B cell (primary cell): ENCODE results near the gene LRRC8B. TPM values are rescaled to one million over a fixed set of nuclear protein-coding genes. Genes with fewer than 3 reads are reported as not detected.

ENCODE experiments used
- ATAC-seq: fragments of 200-7000 bp; cut with Tn5 transposase; one replicate; pipeline ENCODE4 v1.10.0; 2021; ENCODE audit warnings: low read depth, mild to moderate bottlenecking, moderate number of reproducible peaks, moderate library complexity
- CTCF ChIA-PET: fragments of 350-600 bp; sonication (Branson Sonifier 250); formaldehyde crosslinking; loops from one replicate; lab custom pipeline; 2021; ENCODE audit warnings: antibody characterized with exemption, inconsistent platforms; lab: Charles Lee
- POLR2A ChIA-PET: fragments of 350-600 bp; sonication (Branson Sonifier 250); formaldehyde crosslinking; loops from one replicate; lab custom pipeline; 2021; ENCODE audit warnings: antibody characterized with exemption; lab: Charles Lee
- DNase-seq: peaks from one replicate; pipeline ENCODE4 v3.0.0; 2013
- H2AFZ ChIP-seq: 2 replicates; pipeline ENCODE4 v1.6.1; 2012; ENCODE audit warnings: mild to moderate bottlenecking, low read depth, low read length; ENCODE audit not compliant: insufficient read depth, poor library complexity, severe bottlenecking
- H3K27ac ChIP-seq, 2 donors: 1 replicate in 1 of 2; 2 replicates in 1 of 2; pipeline ENCODE4 v1.5.1; 2012 to 2013; ENCODE audit warnings: low read length in 2 of 2, mild to moderate bottlenecking in 2 of 2, moderate library complexity in 1 of 2
- H3K27me3 ChIP-seq, 4 experiments: fragments of 200-600 bp in 1 of 4; sonication (generic) in 1 of 4; replicated peaks in 1 of 4; 1 replicate in 2 of 4; 2 replicates in 2 of 4; pipeline versions ENCODE4 v1.6.1 to v1.7.0; 2013 to 2016; ENCODE audit warnings: low read length in 3 of 4, mild to moderate bottlenecking in 2 of 4, mixed read lengths in 1 of 4, moderate library complexity in 1 of 4; ENCODE audit not compliant: insufficient read depth in 4 of 4, control insufficient read depth in 3 of 4; ENCODE audit errors: control extremely low read depth in 1 of 4
- H3K36me3 ChIP-seq, 2 experiments: replicated peaks in 1 of 2; 1 replicate in 1 of 2; 2 replicates in 1 of 2; pipeline versions ENCODE4 v1.6.1 to v1.7.1; 2013; ENCODE audit warnings: low read length in 1 of 2; ENCODE audit not compliant: insufficient read depth in 2 of 2, control insufficient read depth in 1 of 2; ENCODE audit errors: control extremely low read depth in 1 of 2, extremely low read depth in 1 of 2
- H3K4me1 ChIP-seq, 2 donors: fragments of 200-600 bp in 1 of 2; sonication (generic) in 1 of 2; 1 replicate in 1 of 2; 2 replicates in 1 of 2; pipeline versions ENCODE4 v1.5.1 to v1.6.1; 2013 to 2017; ENCODE audit warnings: low read length in 2 of 2; ENCODE audit not compliant: control insufficient read depth in 2 of 2, insufficient read depth in 2 of 2
- H3K4me2 ChIP-seq: replicated peaks from 2 replicates; pipeline ENCODE3; 2012; ENCODE audit warnings: mild to moderate bottlenecking, low read depth, low read length; ENCODE audit not compliant: poor library complexity, severe bottlenecking
- H3K4me3 ChIP-seq, 5 experiments: fragments of 200-600 bp in 1 of 5; sonication (generic) in 1 of 5; 1 replicate in 3 of 5; 2 replicates in 2 of 5; pipeline versions ENCODE4 v1.5.1 to v1.7.0; 2011 to 2016; ENCODE audit warnings: low read length in 4 of 5, mild to moderate bottlenecking in 4 of 5, low read depth in 2 of 5, control low read depth in 1 of 5, moderate library complexity in 1 of 5; ENCODE audit not compliant: insufficient read depth in 1 of 5; ENCODE audit errors: control extremely low read depth in 1 of 5, extremely low read depth in 1 of 5
- H3K79me2 ChIP-seq: fragments of 200-600 bp; sonication (generic); one replicate; pipeline ENCODE4 v1.6.0; 2016; ENCODE audit warnings: low read length; ENCODE audit not compliant: control insufficient read depth, insufficient read depth
- H3K9ac ChIP-seq: fragments of 200-600 bp; sonication (generic); 2 replicates; pipeline ENCODE4 v1.6.1; 2017; ENCODE audit warnings: mild to moderate bottlenecking, low read length, moderate library complexity
- H3K9me3 ChIP-seq, 3 donors: one replicate each; pipeline versions ENCODE4 v1.6.1 to v1.7.1; 2013; ENCODE audit warnings: low read length in 2 of 3; ENCODE audit not compliant: control insufficient read depth in 2 of 3, insufficient read depth in 1 of 3; ENCODE audit errors: control extremely low read depth in 1 of 3
- H4K20me1 ChIP-seq: 2 replicates; pipeline ENCODE4 v1.6.0; 2012; ENCODE audit warnings: mild to moderate bottlenecking, low read length; ENCODE audit not compliant: insufficient read depth, control insufficient read depth, poor library complexity, severe bottlenecking
- H3K27ac Mint-ChIP-seq: one replicate; pipeline ENCODE4 v1.8.0; 2021; ENCODE audit warnings: mixed read lengths
- H3K27me3 Mint-ChIP-seq: one replicate; pipeline ENCODE4 v1.8.0; 2021; ENCODE audit warnings: mixed read lengths
- H3K4me1 Mint-ChIP-seq: one replicate; pipeline ENCODE4 v1.8.0; 2021; ENCODE audit warnings: mixed read lengths
- H3K4me3 Mint-ChIP-seq: one replicate; pipeline ENCODE4 v1.8.0; 2021; ENCODE audit warnings: mixed read lengths
- H3K9me3 Mint-ChIP-seq: one replicate; pipeline ENCODE4 v1.8.0; 2022; ENCODE audit warnings: mixed read lengths; ENCODE audit not compliant: insufficient read depth
- EZH2 ChIP-seq: IDR thresholded peaks from 2 replicates; pipeline ENCODE4 v1.6.1; 2012; ENCODE audit warnings: borderline replicate concordance, low read depth, mild to moderate bottlenecking, moderate library complexity, low read length; ENCODE audit not compliant: insufficient read depth, poor library complexity, severe bottlenecking
- WGBS: methylation state at CpG from one replicate; pipeline ENCODE4 v1.1.5; 2013; ENCODE audit warnings: missing lambda C conversion rate; ENCODE audit not compliant: insufficient coverage; 5-methylcytosine and 5-hydroxymethylcytosine counted together
- intact Hi-C: fragments of 100-400 bp; cut with micrococcal nuclease; formaldehyde crosslinking; loops from one replicate; pipeline ENCODE4 v1.10.0; 2022
- polyA plus RNA-seq: library from polyadenylated mRNA; depleted of rRNA; stranded (reverse); fragments of >200 nt; gene quantifications from 2 replicates; pipeline ENCODE4 v1.2.3, GENCODE V29; 2012
- total RNA-seq, 2 donors: library from RNA; stranded (reverse); fragments of 120-200 nt in 1 of 2; gene quantifications; 1 replicate in 1 of 2; 2 replicates in 1 of 2; pipeline versions ENCODE4 v1.2.3 to v1.2.4, GENCODE V29; 2013 to 2022
- TF ChIP-seq, protein P1 (sequence below): fragments of 200-600 bp; IDR thresholded peaks from one replicate; pipeline ENCODE4 v1.8.0; 2022; ENCODE audit warnings: antibody characterized with exemption, mild to moderate bottlenecking

Gene LRRC8B
- total and polyA plus RNA-seq, 2 donors (not counting 1 experiment from before 2014, with no cell fraction given) = 2.2 to 9.9 TPM

DNA sequence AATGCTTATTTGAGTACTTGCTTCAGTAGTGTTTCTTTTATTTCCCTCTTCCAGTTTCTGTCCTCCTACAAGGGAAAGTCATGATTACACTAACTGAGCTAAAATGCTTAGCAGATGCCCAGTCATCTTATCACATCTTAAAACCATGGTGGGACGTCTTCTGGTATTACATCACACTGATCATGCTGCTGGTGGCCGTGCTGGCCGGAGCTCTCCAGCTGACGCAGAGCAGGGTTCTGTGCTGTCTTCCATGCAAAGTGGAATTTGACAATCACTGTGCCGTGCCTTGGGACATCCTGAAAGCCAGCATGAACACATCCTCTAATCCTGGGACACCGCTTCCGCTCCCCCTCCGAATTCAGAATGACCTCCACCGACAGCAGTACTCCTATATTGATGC is 57.9 kb downstream of the LRRC8B start:
- Histone ChIP-seq H3K9me3 (no peaks in the 10 kb centered on the region), H3K36me3 (peaks cover 8 to 30% of the 10 kb centered on the region in 2 experiments), H2AFZ (no peak overlapping the region), H3K9ac (no peak overlapping the region), H3K79me2 (peaks cover 4% of the 10 kb centered on the region), H3K4me3 (no peak overlapping the region), H3K4me2 (no peak overlapping the region), H3K4me1 (peaks cover 4 to 9% of the 10 kb centered on the region in 2 donors), H4K20me1 (no peaks in the 10 kb centered on the region), H3K27me3 (no peaks in the 10 kb centered on the region), H3K27ac (no peak overlapping the region)
- no peak overlapping the region for H3K27ac Mint-ChIP-seq
- no peaks in the 10 kb centered on the region for H3K9me3 Mint-ChIP-seq
- DNase-seq (no peak), ATAC-seq (no peak)
- TF ChIP-seq, protein P1, sequence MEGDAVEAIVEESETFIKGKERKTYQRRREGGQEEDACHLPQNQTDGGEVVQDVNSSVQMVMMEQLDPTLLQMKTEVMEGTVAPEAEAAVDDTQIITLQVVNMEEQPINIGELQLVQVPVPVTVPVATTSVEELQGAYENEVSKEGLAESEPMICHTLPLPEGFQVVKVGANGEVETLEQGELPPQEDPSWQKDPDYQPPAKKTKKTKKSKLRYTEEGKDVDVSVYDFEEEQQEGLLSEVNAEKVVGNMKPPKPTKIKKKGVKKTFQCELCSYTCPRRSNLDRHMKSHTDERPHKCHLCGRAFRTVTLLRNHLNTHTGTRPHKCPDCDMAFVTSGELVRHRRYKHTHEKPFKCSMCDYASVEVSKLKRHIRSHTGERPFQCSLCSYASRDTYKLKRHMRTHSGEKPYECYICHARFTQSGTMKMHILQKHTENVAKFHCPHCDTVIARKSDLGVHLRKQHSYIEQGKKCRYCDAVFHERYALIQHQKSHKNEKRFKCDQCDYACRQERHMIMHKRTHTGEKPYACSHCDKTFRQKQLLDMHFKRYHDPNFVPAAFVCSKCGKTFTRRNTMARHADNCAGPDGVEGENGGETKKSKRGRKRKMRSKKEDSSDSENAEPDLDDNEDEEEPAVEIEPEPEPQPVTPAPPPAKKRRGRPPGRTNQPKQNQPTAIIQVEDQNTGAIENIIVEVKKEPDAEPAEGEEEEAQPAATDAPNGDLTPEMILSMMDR = no peak
- TF ChIP-seq EZH2 = no peak
- ChIA-PET POLR2A (no interaction called here), CTCF (interaction anchor here (1.1 kb wide), 1 partner anchor 16 kb away, joined by 3 read pairs; no protein-coding TSS in a partner anchor)
- 97% methylated on average over 9 of the region's 9 CpGs for WGBS
- H3K4me3 Mint-ChIP-seq = no peak overlapping the region
- intact Hi-C loops = no loop called here
- no peaks in the 10 kb centered on the region for H3K27me3 Mint-ChIP-seq
- peaks cover 11% of the 10 kb centered on the region for H3K4me1 Mint-ChIP-seq

DNA sequence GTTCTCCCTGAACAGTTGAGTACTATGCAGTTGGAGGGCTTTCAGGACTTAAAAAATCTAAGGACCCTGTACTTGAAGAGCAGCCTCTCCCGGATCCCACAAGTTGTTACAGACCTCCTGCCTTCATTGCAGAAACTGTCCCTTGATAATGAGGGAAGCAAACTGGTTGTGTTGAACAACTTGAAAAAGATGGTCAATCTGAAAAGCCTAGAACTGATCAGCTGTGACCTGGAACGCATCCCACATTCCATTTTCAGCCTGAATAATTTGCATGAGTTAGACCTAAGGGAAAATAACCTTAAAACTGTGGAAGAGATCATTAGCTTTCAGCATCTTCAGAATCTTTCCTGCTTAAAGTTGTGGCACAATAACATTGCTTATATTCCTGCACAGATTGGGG is 59.6 kb downstream of the LRRC8B start:
- Histone ChIP-seq H3K4me3 (no peak overlapping the region), H3K4me2 (no peak overlapping the region), H4K20me1 (no peaks in the 10 kb centered on the region), H2AFZ (no peak overlapping the region), H3K36me3 (peaks cover 8 to 30% of the 10 kb centered on the region in 2 experiments), H3K9ac (no peak overlapping the region), H3K27me3 (no peaks in the 10 kb centered on the region), H3K9me3 (no peaks in the 10 kb centered on the region), H3K79me2 (peaks cover 4% of the 10 kb centered on the region), H3K4me1 (peaks cover 2% of the 10 kb centered on the region in 2 donors), H3K27ac (no peak overlapping the region)
- intact Hi-C loops = loop anchor here (2.0 kb wide), 1 partner anchor 41 kb away; no protein-coding TSS in a partner anchor
- Mint-ChIP-seq H3K4me1 (peaks cover 2% of the 10 kb centered on the region), H3K27me3 (no peaks in the 10 kb centered on the region), H3K4me3 (no peak overlapping the region), H3K27ac (no peak overlapping the region), H3K9me3 (no peaks in the 10 kb centered on the region)
- ChIA-PET POLR2A (no interaction called here), CTCF (interaction anchor here (0.9 to 1.4 kb wide), 3 partner anchors 11 to 179 kb away, joined by 3 to 5 read pairs (median 3); no protein-coding TSS in a partner anchor)
- 100% methylated on average over 2 of the region's 2 CpGs for WGBS
- TF ChIP-seq EZH2 = no peak
- TF ChIP-seq, protein P1 = no peak
- ATAC-seq (no peak), DNase-seq (no peak)
